AG09309 (cell line): ENCODE results near the gene KCNQ4.

Source experiments
- DNase-seq: peaks from one replicate; pipeline ENCODE4 v3.0.0-alpha.2; 2010; ENCODE audit warnings: low read depth
- H3K4me3 ChIP-seq: 2 replicates; pipeline ENCODE4 v1.5.1; 2011; ENCODE audit warnings: mild to moderate bottlenecking, low read depth, low read length, moderate library complexity; ENCODE audit not compliant: control insufficient read depth
- TF ChIP-seq, protein P1 (sequence below): IDR thresholded peaks from 2 replicates; pipeline ENCODE4 v1.5.1; 2011; ENCODE audit warnings: mild to moderate bottlenecking, low read depth, low read length, inconsistent platforms; ENCODE audit not compliant: insufficient read depth, control insufficient read depth; ENCODE audit errors: missing control alignments

The KCNQ4 gene

DNA sequence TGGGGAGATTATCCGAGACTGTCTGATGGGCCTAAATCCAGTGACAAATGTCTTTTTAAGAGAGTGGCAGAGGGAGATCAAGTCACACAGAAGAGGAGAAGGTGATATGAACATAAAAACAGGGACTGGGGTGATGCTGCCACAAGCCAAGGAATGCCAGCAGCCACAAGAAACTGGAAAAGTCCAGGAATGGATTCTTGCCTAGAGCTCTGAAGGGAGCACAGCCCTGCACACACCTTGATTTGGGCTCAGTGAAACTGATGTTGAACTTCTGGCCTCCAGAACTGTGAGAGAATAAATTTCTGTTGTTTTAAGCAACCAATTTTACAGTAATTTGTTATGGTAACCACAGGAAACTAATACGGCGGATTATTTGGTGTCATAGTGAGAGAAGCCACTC lies 59.1 kb downstream of the KCNQ4 start:
- TF ChIP-seq, protein P1, sequence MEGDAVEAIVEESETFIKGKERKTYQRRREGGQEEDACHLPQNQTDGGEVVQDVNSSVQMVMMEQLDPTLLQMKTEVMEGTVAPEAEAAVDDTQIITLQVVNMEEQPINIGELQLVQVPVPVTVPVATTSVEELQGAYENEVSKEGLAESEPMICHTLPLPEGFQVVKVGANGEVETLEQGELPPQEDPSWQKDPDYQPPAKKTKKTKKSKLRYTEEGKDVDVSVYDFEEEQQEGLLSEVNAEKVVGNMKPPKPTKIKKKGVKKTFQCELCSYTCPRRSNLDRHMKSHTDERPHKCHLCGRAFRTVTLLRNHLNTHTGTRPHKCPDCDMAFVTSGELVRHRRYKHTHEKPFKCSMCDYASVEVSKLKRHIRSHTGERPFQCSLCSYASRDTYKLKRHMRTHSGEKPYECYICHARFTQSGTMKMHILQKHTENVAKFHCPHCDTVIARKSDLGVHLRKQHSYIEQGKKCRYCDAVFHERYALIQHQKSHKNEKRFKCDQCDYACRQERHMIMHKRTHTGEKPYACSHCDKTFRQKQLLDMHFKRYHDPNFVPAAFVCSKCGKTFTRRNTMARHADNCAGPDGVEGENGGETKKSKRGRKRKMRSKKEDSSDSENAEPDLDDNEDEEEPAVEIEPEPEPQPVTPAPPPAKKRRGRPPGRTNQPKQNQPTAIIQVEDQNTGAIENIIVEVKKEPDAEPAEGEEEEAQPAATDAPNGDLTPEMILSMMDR = no peak
- no peak for DNase-seq
- no peak overlapping the region for H3K4me3 ChIP-seq

DNA sequence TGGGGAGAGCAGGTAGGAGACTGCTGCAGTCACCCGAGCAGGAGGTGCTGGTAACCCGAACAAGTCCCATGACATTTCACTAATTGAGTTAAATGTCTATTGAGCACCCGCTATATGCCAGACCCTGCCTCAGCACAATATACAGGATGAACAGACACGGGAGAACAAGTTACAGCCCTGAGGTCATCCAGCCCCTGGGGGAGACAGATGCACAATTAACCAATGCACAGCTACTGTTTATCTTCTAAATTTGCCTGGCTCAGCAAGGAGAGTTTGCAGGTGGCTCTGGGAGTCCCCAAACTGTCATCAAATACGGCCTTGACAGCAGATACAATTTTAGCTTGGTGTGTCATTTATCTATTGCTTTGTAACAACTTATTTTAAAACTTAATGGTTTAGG lies 60.5 kb downstream of the KCNQ4 start:
- no peak for DNase-seq
- H3K4me3 ChIP-seq = no peak overlapping the region
- TF ChIP-seq, protein P1 = no peak

DNA sequence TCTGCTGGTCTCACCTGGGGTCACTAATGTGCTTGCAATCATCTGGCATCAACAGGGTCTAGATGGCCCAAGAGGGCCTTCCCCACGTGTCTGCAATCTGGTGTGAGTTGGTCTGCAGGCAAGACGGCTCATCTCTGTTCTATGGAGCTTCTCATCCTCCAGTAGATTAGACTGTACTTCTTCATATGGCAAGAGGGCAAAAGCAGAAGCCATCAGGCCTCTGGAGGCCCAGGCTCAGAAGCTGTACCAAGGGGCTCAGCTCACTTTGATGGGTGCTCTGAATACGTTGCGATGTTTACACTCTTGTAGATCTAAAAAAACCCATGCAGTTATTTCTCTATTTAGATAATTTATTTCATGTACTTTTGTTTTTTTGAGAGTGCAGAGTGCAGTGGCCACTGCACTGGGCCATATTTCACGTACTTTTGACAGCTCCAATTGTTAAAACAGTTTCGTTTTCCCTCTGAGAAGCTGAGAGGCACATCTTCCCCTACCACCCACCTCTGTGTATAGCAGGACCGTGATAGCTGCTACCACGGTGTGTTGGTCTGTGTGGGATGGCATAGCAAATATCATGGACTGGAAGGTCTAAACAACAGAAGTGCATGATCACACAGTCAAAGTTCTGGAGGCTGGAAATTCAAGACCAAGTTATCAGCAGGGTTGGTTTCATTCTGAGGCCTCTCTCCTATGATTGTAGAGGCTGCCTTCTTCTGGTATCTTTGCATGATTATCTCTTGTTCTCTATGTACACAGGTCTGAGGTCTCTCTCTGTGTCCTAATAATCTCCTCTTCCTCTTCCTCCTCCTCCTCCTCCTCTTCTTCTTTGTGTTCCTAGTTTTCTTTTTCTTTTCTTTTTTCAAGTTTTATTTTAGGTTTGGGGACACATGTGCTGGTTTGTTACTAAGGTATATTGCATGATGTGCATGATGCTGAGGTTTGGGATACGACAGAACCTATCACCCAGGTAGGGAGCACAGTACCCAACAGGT lies 61.6 kb downstream of the KCNQ4 start:
- no peak overlapping the region for H3K4me3 ChIP-seq
- TF ChIP-seq, protein P1 = no peak
- DNase-seq = no peak

DNA sequence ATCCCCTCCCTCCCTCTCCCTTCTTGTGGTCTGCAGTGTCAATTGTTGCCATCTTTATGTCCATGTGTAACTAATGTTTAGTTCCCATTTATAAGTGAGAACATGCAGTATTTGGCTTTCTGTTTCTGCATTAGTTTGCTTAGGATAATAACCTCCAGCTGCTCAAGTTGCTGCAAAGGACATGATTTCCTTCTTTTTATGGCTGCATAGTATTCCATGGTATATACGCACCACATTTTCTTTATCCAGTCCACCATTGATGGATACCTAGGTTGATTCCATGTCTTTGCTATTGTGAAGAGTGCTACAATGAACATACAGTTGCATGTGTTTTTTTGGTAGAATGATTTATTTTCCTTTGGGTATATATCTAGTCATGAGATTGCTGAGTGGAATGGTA lies 62.3 kb downstream of the KCNQ4 start:
- H3K4me3 ChIP-seq = no peak overlapping the region
- no peak for DNase-seq
- TF ChIP-seq, protein P1 = no peak

DNA sequence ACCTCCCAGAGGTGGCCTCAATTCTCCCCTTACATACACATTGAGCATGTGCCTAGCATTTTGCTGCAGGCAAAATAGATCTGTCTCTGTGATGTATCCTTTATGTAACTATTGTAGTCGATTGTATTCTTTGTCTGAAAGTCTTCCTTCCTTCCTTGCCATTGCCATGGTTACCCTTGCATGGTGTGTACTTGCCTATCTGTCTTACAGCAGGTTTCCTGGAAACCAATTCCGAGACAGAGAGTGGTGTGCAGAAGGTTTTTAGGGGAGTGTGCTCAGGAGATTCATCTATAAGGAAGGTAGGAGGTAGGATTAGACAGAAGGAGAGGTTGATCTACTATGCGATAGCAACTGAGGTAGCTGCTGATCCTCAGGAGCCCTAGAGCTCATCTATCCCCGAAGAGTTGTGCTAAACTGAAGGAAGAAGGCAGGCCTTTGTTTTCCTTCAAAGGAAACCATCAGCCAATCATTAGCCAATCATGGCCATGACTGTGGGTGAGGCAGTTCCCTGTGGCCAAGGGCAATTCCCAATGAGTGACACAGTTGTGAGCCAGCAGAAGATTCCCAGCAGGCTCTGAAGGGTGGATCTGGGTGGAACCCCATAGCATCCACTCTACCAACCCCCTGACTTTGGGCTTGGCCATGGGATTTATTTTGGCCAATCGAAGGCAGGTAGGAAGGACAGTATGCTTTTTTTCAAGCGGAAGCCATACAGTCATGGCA lies 63.6 kb downstream of the KCNQ4 start:
- no peak overlapping the region for H3K4me3 ChIP-seq
- DNase-seq = no peak
- TF ChIP-seq, protein P1 = no peak

DNA sequence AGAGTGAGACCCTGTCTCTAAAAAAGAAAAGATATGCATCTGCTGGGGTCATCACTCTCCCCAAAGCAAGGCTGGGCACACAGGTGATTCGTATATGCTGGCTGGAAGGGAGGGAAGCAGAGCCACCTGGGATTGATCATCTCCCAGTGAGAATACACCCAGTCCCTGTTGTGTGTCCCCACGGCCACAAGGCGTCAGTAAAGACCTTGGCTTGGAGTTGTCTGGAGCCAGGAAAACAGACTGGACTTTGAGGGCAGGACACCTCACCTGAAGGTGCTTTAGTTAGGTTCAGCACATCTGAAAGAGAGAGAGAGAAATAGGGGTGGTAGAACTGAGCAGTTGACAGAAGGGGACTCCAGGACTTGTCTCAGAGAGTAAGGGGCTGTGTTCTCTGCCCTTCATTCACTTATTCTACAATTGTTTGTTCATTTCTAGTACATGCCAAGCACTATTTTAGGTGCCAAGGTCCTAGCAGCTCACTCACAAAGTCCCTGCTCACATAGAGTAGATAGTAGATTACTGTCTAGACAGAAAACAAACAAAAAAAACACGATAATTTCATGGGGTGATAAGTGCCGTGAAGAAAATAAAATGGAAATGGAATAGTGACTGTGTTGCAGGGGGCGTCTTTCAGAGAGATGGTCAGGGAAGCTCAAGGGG lies 65.1 kb downstream of the KCNQ4 start:
- no peak overlapping the region for H3K4me3 ChIP-seq
- TF ChIP-seq, protein P1 = peak; percentile 96
- DNase-seq = no peak
